Measurements from ENCODE around the gene C9orf43. TPM values are rescaled to one million over a fixed set of nuclear protein-coding genes. Genes with fewer than 3 reads are reported as not detected.

Gene C9orf43
- total and polyA plus RNA-seq, 9 of the 15 experiments (the other 6 are each of a cell fraction or from before 2014, with no cell fraction given), result 0.21 to 0.58 (median 0.33) TPM

DNA sequence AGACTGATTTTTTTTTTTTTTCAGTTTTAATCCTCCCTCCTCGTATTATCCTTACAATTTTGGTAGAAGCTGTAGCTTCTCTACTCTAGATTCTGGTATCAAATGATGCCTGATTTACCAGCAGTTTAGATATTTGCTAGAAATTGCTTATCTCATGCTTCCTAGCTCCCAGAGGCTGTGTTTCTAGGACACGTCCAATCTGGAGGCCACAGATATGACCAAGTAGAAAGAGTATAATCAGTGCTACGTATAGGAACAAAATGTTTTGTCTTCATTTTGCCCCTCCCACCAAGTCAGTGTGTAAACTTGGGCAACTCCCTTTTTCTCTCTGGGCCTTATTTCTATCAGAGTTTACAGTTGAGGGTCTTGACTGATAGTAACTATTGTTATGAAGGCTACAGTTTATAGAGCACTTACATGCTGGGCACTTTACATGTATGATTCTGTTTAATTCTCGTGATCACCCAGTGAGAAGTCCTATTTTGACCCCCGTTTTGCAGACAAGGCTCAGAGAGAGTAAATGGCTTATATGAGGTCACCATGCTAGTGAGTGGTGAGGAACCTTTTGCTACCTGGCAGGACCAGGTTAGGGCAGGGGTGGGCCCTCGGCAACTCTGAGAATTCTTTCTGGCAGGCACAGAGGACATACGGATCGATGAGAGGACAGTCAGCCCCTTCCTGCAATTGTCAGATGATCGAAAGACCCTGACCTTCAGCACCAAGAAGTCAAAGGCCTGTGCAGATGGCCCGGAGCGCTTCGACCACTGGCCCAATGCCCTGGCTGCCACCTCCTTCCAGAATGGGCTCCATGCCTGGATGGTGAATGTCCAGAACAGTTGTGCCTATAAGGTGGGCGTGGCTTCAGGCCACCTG is 41.3 kb upstream of the C9orf43 start (continued):
- TF ChIP-seq, protein P1, sequence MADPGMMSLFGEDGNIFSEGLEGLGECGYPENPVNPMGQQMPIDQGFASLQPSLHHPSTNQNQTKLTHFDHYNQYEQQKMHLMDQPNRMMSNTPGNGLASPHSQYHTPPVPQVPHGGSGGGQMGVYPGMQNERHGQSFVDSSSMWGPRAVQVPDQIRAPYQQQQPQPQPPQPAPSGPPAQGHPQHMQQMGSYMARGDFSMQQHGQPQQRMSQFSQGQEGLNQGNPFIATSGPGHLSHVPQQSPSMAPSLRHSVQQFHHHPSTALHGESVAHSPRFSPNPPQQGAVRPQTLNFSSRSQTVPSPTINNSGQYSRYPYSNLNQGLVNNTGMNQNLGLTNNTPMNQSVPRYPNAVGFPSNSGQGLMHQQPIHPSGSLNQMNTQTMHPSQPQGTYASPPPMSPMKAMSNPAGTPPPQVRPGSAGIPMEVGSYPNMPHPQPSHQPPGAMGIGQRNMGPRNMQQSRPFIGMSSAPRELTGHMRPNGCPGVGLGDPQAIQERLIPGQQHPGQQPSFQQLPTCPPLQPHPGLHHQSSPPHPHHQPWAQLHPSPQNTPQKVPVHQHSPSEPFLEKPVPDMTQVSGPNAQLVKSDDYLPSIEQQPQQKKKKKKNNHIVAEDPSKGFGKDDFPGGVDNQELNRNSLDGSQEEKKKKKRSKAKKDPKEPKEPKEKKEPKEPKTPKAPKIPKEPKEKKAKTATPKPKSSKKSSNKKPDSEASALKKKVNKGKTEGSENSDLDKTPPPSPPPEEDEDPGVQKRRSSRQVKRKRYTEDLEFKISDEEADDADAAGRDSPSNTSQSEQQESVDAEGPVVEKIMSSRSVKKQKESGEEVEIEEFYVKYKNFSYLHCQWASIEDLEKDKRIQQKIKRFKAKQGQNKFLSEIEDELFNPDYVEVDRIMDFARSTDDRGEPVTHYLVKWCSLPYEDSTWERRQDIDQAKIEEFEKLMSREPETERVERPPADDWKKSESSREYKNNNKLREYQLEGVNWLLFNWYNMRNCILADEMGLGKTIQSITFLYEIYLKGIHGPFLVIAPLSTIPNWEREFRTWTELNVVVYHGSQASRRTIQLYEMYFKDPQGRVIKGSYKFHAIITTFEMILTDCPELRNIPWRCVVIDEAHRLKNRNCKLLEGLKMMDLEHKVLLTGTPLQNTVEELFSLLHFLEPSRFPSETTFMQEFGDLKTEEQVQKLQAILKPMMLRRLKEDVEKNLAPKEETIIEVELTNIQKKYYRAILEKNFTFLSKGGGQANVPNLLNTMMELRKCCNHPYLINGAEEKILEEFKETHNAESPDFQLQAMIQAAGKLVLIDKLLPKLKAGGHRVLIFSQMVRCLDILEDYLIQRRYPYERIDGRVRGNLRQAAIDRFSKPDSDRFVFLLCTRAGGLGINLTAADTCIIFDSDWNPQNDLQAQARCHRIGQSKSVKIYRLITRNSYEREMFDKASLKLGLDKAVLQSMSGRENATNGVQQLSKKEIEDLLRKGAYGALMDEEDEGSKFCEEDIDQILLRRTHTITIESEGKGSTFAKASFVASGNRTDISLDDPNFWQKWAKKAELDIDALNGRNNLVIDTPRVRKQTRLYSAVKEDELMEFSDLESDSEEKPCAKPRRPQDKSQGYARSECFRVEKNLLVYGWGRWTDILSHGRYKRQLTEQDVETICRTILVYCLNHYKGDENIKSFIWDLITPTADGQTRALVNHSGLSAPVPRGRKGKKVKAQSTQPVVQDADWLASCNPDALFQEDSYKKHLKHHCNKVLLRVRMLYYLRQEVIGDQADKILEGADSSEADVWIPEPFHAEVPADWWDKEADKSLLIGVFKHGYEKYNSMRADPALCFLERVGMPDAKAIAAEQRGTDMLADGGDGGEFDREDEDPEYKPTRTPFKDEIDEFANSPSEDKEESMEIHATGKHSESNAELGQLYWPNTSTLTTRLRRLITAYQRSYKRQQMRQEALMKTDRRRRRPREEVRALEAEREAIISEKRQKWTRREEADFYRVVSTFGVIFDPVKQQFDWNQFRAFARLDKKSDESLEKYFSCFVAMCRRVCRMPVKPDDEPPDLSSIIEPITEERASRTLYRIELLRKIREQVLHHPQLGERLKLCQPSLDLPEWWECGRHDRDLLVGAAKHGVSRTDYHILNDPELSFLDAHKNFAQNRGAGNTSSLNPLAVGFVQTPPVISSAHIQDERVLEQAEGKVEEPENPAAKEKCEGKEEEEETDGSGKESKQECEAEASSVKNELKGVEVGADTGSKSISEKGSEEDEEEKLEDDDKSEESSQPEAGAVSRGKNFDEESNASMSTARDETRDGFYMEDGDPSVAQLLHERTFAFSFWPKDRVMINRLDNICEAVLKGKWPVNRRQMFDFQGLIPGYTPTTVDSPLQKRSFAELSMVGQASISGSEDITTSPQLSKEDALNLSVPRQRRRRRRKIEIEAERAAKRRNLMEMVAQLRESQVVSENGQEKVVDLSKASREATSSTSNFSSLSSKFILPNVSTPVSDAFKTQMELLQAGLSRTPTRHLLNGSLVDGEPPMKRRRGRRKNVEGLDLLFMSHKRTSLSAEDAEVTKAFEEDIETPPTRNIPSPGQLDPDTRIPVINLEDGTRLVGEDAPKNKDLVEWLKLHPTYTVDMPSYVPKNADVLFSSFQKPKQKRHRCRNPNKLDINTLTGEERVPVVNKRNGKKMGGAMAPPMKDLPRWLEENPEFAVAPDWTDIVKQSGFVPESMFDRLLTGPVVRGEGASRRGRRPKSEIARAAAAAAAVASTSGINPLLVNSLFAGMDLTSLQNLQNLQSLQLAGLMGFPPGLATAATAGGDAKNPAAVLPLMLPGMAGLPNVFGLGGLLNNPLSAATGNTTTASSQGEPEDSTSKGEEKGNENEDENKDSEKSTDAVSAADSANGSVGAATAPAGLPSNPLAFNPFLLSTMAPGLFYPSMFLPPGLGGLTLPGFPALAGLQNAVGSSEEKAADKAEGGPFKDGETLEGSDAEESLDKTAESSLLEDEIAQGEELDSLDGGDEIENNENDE (IDR thresholded peaks at IDR 0.05; ENCODE audit: low read depth, low read length), result no peak
- TF ChIP-seq ZNF3 (CRISPR knock-in tag; IDR thresholded peaks at IDR 0.05) (no peak), KLF6 (CRISPR knock-in tag; IDR thresholded peaks at IDR 0.05; ENCODE audit: borderline replicate concordance) (no peak), CHD2 (IDR thresholded peaks at IDR 0.05; ENCODE audit: low read depth, low read length) (no peak), NELFE (IDR thresholded peaks at IDR 0.05; ENCODE audit: insufficient read depth, insufficient read length) (no peak), SMAD1 (IDR thresholded peaks at IDR 0.05; ENCODE audit: low read depth, low read length, partially characterized antibody) (peak; percentile 74), HDAC6 (IDR thresholded peaks at IDR 0.05; ENCODE audit: low read depth, low read length) (no peak), BHLHE40 (IDR thresholded peaks at IDR 0.05; ENCODE audit: low read length) (0 out of 2 replicates have a peak, but pooled peaks have one; percentile 42), CBFA2T3 (IDR thresholded peaks at IDR 0.05) (peak; percentile 98), ZNF764 (CRISPR knock-in tag; IDR thresholded peaks at IDR 0.05; ENCODE audit: low read depth) (no peak), MBD2 (IDR thresholded peaks at IDR 0.05; ENCODE audit: borderline replicate concordance, low read depth) (peak; percentile 49; the same call in 1 of the 2 replicates), SRSF7 (optimal IDR thresholded peaks at IDR 0.05; ENCODE audit: low read depth, low read length) (no peak), FIP1L1 (IDR thresholded peaks at IDR 0.05; ENCODE audit: low read depth, low read length, poor library complexity, severe bottlenecking) (no peak)
- TF ChIP-seq, protein P2, sequence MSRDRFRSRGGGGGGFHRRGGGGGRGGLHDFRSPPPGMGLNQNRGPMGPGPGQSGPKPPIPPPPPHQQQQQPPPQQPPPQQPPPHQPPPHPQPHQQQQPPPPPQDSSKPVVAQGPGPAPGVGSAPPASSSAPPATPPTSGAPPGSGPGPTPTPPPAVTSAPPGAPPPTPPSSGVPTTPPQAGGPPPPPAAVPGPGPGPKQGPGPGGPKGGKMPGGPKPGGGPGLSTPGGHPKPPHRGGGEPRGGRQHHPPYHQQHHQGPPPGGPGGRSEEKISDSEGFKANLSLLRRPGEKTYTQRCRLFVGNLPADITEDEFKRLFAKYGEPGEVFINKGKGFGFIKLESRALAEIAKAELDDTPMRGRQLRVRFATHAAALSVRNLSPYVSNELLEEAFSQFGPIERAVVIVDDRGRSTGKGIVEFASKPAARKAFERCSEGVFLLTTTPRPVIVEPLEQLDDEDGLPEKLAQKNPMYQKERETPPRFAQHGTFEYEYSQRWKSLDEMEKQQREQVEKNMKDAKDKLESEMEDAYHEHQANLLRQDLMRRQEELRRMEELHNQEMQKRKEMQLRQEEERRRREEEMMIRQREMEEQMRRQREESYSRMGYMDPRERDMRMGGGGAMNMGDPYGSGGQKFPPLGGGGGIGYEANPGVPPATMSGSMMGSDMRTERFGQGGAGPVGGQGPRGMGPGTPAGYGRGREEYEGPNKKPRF (IDR thresholded peaks at IDR 0.05; ENCODE audit: low read depth, low read length), result no peak
